HG03196 (cell line): Measurements from ENCODE around the gene CTU2.

Experiments
- ATAC-seq: cut with Tn5 transposase; IDR thresholded peaks from one replicate; pipeline ENCODE4 v1.9.1; 2021; ENCODE audit not compliant: unreplicated experiment

The CTU2 gene

GRCh38 chr16:88759245-88759975 is 53.1 kb downstream of the CTU2 start:
- no peak for ATAC-seq

- no peak for ATAC-seq
These were observed 53.7 kb downstream of the CTU2 start for GRCh38 chr16:88759976-88760350.

GRCh38 chr16:88760424-88761142 is 54.3 kb downstream of the CTU2 start:
- no peak for ATAC-seq

- ATAC-seq: no peak
These were observed 54.8 kb downstream of the CTU2 start for GRCh38 chr16:88761143-88761534.

GRCh38 chr16:88761830-88762229 is 55.5 kb downstream of the CTU2 start:
- no peak for ATAC-seq

- ATAC-seq: no peak
These were observed 56.1 kb downstream of the CTU2 start for GRCh38 chr16:88762258-88762870.

- no peak for ATAC-seq
These were observed 56.6 kb downstream of the CTU2 start for GRCh38 chr16:88762941-88763340.

- ATAC-seq: no peak
These were observed 57.3 kb downstream of the CTU2 start for GRCh38 chr16:88763502-88764053.

GRCh38 chr16:88764080-88764479 is 57.8 kb downstream of the CTU2 start:
- no peak for ATAC-seq

- ATAC-seq: no peak
These were observed 58.6 kb downstream of the CTU2 start for GRCh38 chr16:88764913-88765349.
